Neural progenitor cell (in vitro differentiated cells): ENCODE measurements around the gene ETFBKMT. TPM values are rescaled to one million over a fixed set of nuclear protein-coding genes. Genes with fewer than 3 reads are reported as not detected.
A peak's percentile ranks its signal among the peaks of the same experiment; 100 is the strongest.

Source experiments
- DNase-seq: peaks from one replicate; pipeline ENCODE4 v3.0.0-alpha.2; 2016; ENCODE audit warnings: low spot score
- H2AFZ ChIP-seq: fragments of 200-600 bp; sonication (generic); replicated peaks from 2 replicates; pipeline ENCODE4 v1.6.1; 2016; ENCODE audit warnings: antibody characterized with exemption
- H3F3A ChIP-seq: fragments of 200-600 bp; sonication (generic); 2 replicates; pipeline ENCODE4 v1.6.1; 2016; ENCODE audit warnings: antibody characterized with exemption, low read depth
- H3K27ac ChIP-seq: fragments of 200-600 bp; sonication (generic); 2 replicates; pipeline ENCODE4 v1.5.1; 2016; ENCODE audit warnings: mild to moderate bottlenecking
- H3K27me3 ChIP-seq: fragments of 200-600 bp; sonication (generic); 2 replicates; pipeline ENCODE4 v1.6.1; 2016; ENCODE audit warnings: mild to moderate bottlenecking, moderate library complexity
- H3K36me3 ChIP-seq: fragments of 200-600 bp; sonication (generic); 2 replicates; pipeline ENCODE4 v1.5.1; 2016
- H3K4me1 ChIP-seq: fragments of 200-600 bp; sonication (generic); 2 replicates; pipeline ENCODE4 v1.6.1; 2016; ENCODE audit warnings: mixed run types
- H3K4me2 ChIP-seq: fragments of 200-600 bp; sonication (generic); 2 replicates; pipeline ENCODE4 v1.6.1; 2016
- H3K4me3 ChIP-seq: fragments of 200-600 bp; sonication (generic); 2 replicates; pipeline ENCODE4 v1.5.1; 2016
- H3K79me2 ChIP-seq: fragments of 200-600 bp; sonication (generic); 2 replicates; pipeline ENCODE4 v1.6.1; 2016; ENCODE audit warnings: low read depth
- H3K9ac ChIP-seq: fragments of 200-600 bp; sonication (generic); 2 replicates; pipeline ENCODE4 v1.6.1; 2016
- H3K9me3 ChIP-seq: fragments of 200-600 bp; sonication (generic); 2 replicates; pipeline ENCODE4 v1.5.1; 2016; ENCODE audit warnings: low read depth
- H4K20me1 ChIP-seq: fragments of 200-600 bp; sonication (generic); 2 replicates; pipeline ENCODE4 v1.6.1; 2016; ENCODE audit warnings: low read depth
- H3K27ac Mint-ChIP-seq: 3 replicates; pipeline ENCODE4 v1.8.0; 2021; ENCODE audit warnings: mixed read lengths
- H3K27me3 Mint-ChIP-seq: 2 replicates; pipeline ENCODE4 v1.8.0; 2022; ENCODE audit warnings: low read depth, mild to moderate bottlenecking, inconsistent platforms, moderate library complexity, mixed read lengths; ENCODE audit not compliant: insufficient read depth
- H3K36me3 Mint-ChIP-seq: 3 replicates; pipeline ENCODE4 v1.8.0; 2021; ENCODE audit warnings: mixed read lengths
- H3K4me1 Mint-ChIP-seq: 3 replicates; pipeline ENCODE4 v1.8.0; 2021; ENCODE audit warnings: mixed read lengths
- H3K4me3 Mint-ChIP-seq: 3 replicates; pipeline ENCODE4 v1.8.0; 2021; ENCODE audit warnings: mild to moderate bottlenecking, moderate library complexity, mixed read lengths
- H3K9me3 Mint-ChIP-seq: 3 replicates; pipeline ENCODE4 v1.8.0; 2020; ENCODE audit warnings: mixed read lengths
- CTCF ChIP-seq: fragments of 200-600 bp; sonication (generic); IDR thresholded peaks from 2 replicates; pipeline ENCODE4 v1.5.1; 2017; ENCODE audit warnings: antibody characterized with exemption, mild to moderate bottlenecking
- EZH2 ChIP-seq: fragments of 200-600 bp; sonication (generic); IDR thresholded peaks from 2 replicates; pipeline ENCODE4 v1.6.1; 2017; ENCODE audit warnings: antibody characterized with exemption, mild to moderate bottlenecking, moderate library complexity
- EZH2phosphoT487 ChIP-seq: fragments of 200-600 bp; sonication (generic); IDR thresholded peaks from 2 replicates; pipeline ENCODE4 v1.6.1; 2017; ENCODE audit warnings: antibody characterized with exemption
- total RNA-seq: library from RNA; depleted of rRNA; stranded (reverse); fragments of >200 nt; gene quantifications from 2 replicates; pipeline ENCODE4 v1.2.3, GENCODE V29; 2015; ENCODE audit warnings: low replicate concordance

ETFBKMT gene
- 1.5 and 2.7 TPM in 2 replicates for total RNA-seq

DNA sequence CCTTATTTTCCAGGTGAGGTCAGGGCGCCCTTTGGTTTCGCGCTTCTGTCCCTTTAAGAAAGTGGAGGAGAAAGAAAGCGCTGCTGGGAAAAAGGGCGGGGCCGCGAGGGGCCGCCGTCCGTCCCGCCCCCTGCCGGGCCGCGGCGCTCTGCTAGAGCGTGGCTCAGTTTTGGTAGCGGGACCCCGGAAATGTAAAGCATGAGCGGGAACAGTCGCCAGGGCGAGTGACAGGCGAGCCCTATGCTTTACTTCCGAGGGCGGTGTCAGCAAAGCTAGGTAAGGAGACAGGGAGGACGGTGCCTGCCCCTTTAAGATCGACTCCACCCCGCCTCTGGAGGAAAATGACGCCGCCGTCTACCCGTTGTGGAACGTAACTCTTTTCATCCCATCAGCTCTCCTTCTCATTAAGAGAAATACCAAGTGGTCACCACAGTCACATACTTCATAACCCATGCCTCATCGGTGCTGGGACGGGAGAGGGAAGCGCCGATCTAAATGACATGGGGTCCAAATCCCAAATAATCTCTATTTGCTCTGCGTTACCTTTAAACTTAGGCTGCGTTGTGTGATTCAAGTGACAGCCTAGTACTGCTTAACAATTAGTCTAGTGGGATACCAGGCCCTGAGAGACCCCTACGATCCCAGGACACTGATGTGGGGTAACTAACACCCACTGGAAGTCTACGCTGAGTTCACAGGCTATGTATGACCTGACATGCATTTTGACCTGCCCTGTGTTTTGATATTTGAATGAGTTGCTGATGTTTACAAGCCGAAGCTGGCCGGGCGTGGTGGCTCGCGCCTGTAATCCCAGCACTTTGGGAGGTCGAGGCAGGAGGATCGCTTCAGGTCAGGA, at the start of gene ETFBKMT:
TSS of gene ETFBKMT (plus strand) at position 602 of the 856 bp plus-strand sequence. CDS start 2,266 bp downstream, outside the sequence.
- peak within 1 kb of the TSS; percentile 96 for H3K27ac Mint-ChIP-seq
- Histone ChIP-seq H3K27ac (peak within 1 kb of the TSS; percentile 68), H3K4me3 (peak within 1 kb of the TSS; percentile 75), H3K79me2 (no peaks in the 10 kb centered on the region), H3K9ac (peak within 1 kb of the TSS; percentile 4), H3K4me1 (peaks cover 9% of the 10 kb centered on the region), H3K4me2 (peak within 1 kb of the TSS; percentile 92), H3F3A (peaks cover 11% of the 10 kb centered on the region), H3K27me3 (no peaks in the 10 kb centered on the region), H3K36me3 (no peaks in the 10 kb centered on the region), H4K20me1 (no peaks in the 10 kb centered on the region), H2AFZ (peak within 1 kb of the TSS; percentile 94), H3K9me3 (no peaks in the 10 kb centered on the region)
- H3K36me3 Mint-ChIP-seq: no peaks in the 10 kb centered on the region
- peak within 1 kb of the TSS; percentile 97 for H3K4me3 Mint-ChIP-seq
- no peaks in the 10 kb centered on the region for H3K27me3 Mint-ChIP-seq
- peak; percentile 93 for DNase-seq
- no peaks in the 10 kb centered on the region for H3K9me3 Mint-ChIP-seq
- TF ChIP-seq EZH2 (no peak), EZH2phosphoT487 (no peak), CTCF (peak; percentile 40)
- peaks cover 4% of the 10 kb centered on the region for H3K4me1 Mint-ChIP-seq

DNA sequence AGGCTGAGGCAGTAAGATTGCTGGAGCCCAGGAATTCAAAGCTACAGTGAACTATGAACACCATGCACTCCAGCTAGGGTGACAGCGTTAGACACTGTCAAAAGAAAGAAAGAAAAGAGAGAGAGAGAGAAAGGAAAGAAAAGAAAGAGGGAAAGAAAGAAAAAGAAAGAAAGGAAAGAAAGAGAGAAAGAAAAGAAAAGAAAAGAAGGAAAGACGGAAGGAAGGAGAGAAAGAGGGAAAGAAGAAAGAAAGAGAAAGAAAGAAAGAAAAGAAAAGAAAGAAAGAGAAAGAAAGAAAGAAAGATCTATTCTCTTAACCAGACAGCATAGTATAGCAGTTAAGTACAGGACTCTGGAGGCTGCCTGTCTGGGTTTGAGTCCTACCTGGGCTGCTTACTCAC, 46.7 kb upstream of the ETFBKMT start:
- Histone ChIP-seq H3K27ac (no peak overlapping the region), H3K9ac (no peak overlapping the region)
- TF ChIP-seq CTCF: no peak

DNA sequence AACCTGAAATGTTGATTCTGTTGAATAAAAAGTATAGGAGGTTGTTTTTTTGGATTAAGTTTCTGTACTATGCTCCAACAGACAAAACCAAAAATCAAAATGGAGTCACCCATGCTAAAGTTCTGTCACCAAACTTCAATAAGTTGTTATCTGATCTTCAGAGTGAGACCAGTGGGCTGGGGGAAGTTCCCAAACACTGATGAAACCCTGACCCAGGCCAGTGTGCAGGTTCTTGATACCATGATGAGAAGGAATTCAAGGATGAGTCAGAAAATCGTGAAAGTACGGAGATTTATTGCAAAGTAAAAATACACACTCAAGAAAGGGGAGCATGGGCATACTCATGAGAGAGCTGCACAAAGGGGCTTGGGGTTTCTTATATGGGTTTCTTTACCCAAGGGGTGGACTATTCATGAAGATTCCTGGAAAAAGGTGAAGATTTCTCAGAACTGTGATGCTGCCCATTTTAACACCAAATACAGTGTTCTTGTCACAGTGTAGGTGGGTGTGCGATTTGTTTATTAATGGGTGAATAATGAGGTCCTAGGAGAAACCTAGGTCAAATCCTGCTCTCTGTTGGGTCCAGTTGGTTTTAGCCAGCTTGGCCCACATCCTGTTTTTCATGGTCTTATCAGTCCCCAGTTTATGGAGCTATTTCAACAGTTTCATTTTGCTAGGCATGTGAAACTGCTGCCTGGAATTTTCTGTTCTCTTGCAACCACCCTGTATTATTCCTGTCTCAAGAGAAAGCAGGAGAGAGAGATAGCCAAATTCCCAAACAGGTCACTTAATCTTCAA, 41.1 kb upstream of the ETFBKMT start:
- H3K27me3 Mint-ChIP-seq: peaks cover 10% of the 10 kb centered on the region
- H3K9ac ChIP-seq: no peak overlapping the region
- no peaks in the 10 kb centered on the region for H3K9me3 ChIP-seq
- H3K4me1 Mint-ChIP-seq: no peaks in the 10 kb centered on the region
- no peaks in the 10 kb centered on the region for H3K79me2 ChIP-seq
- H3F3A ChIP-seq: no peaks in the 10 kb centered on the region
- H3K36me3 ChIP-seq: no peaks in the 10 kb centered on the region
- no peak overlapping the region for H3K27ac ChIP-seq
- DNase-seq: no peak
- H3K4me2 ChIP-seq: no peak overlapping the region
- H3K27me3 ChIP-seq: no peaks in the 10 kb centered on the region
- no peaks in the 10 kb centered on the region for H3K9me3 Mint-ChIP-seq
- H3K4me1 ChIP-seq: no peaks in the 10 kb centered on the region
- H3K4me3 ChIP-seq: no peak overlapping the region
- H3K4me3 Mint-ChIP-seq: no peak overlapping the region
- H3K27ac Mint-ChIP-seq: no peak overlapping the region
- no peak overlapping the region for H2AFZ ChIP-seq
- no peaks in the 10 kb centered on the region for H3K36me3 Mint-ChIP-seq
- TF ChIP-seq EZH2: no peak
- no peak for TF ChIP-seq CTCF
- TF ChIP-seq EZH2phosphoT487: no peak
- H4K20me1 ChIP-seq: no peaks in the 10 kb centered on the region

More for the DNA sequence above, 46.7 kb upstream of the ETFBKMT start:
- H3K4me3 ChIP-seq: no peak overlapping the region
- DNase-seq: no peak
- Mint-ChIP-seq H3K4me3 (no peak overlapping the region), H3K9me3 (peaks cover 2% of the 10 kb centered on the region), H3K27ac (no peak overlapping the region), H3K36me3 (no peaks in the 10 kb centered on the region), H3K4me1 (no peaks in the 10 kb centered on the region), H3K27me3 (peaks cover 4% of the 10 kb centered on the region)
- no peaks in the 10 kb centered on the region for H3K79me2 ChIP-seq
- no peaks in the 10 kb centered on the region for H3K9me3 ChIP-seq
- H4K20me1 ChIP-seq: no peaks in the 10 kb centered on the region
- no peaks in the 10 kb centered on the region for H3K4me1 ChIP-seq
- H2AFZ ChIP-seq: no peak overlapping the region
- no peaks in the 10 kb centered on the region for H3K27me3 ChIP-seq
- H3K4me2 ChIP-seq: no peak overlapping the region
- H3F3A ChIP-seq: no peaks in the 10 kb centered on the region
- H3K36me3 ChIP-seq: no peaks in the 10 kb centered on the region
